Esophagus muscularis mucosa (tissue), 3 donors: ENCODE measurements around the gene EBF4.

Source experiments
- POLR2A ChIP-seq: fragments of 450-650 bp; IDR thresholded peaks from one replicate; pipeline ENCODE4 v1.6.1; 2017; ENCODE audit warnings: antibody characterized with exemption, moderate library complexity, mild to moderate bottlenecking, low read depth
- POLR2AphosphoS5 ChIP-seq, 2 donors: sonication (generic); formaldehyde crosslinking; IDR thresholded peaks; one replicate each; pipeline ENCODE4 v1.6.1; 2017; ENCODE audit warnings: antibody characterized with exemption in 2 of 2
- TF ChIP-seq, protein P1 (sequence below), 3 experiments: fragments of 200-600 bp in 2 of 3; fragments of 450-650 bp in 1 of 3; sonication (generic) in 2 of 3; IDR thresholded peaks; one replicate each; pipeline ENCODE4 v1.5.1; 2017 to 2019; ENCODE audit warnings: antibody characterized with exemption in 3 of 3, mild to moderate bottlenecking in 2 of 3, moderate library complexity in 1 of 3

DNA sequence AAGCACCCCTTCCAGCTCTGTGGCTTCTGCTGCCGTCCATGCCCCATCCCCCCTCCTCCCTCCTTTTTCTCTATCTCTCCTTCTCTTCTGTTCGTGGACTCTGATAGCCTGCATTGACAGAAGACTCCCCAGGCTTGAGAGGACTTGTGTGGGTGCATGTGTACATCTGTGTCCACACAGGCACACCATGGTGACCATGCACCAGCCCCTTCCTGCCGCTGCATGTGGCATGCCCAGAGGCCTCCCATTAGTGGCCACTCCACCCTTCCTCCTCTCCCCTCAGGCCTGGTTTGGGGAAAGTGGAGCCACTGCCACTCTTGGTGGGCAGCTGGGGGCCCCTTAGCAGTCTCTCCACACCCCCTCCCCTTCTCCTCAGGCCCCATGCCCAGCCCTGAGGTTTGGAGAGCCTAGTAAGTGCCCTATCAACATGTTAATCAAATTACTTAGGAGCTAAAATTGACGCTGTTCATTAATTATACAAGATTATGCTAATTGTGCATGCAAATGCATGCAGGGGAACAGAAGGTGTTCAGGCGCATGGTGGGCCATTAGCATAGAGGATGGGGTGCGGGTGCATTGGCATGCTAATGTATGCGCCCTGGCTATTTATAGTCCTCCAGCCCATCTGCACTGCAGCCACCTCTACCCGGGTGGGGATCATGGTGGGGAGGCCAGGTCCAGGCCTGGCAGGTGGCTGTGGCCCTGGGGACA lies 45.9 kb downstream of the EBF4 start:
- TF ChIP-seq, protein P1, sequence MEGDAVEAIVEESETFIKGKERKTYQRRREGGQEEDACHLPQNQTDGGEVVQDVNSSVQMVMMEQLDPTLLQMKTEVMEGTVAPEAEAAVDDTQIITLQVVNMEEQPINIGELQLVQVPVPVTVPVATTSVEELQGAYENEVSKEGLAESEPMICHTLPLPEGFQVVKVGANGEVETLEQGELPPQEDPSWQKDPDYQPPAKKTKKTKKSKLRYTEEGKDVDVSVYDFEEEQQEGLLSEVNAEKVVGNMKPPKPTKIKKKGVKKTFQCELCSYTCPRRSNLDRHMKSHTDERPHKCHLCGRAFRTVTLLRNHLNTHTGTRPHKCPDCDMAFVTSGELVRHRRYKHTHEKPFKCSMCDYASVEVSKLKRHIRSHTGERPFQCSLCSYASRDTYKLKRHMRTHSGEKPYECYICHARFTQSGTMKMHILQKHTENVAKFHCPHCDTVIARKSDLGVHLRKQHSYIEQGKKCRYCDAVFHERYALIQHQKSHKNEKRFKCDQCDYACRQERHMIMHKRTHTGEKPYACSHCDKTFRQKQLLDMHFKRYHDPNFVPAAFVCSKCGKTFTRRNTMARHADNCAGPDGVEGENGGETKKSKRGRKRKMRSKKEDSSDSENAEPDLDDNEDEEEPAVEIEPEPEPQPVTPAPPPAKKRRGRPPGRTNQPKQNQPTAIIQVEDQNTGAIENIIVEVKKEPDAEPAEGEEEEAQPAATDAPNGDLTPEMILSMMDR (IDR thresholded peaks at IDR 0.05) = no peak
- no peak for TF ChIP-seq POLR2AphosphoS5 (IDR thresholded peaks at IDR 0.05)
- TF ChIP-seq POLR2A = no peak
